ENCODE results near the gene IRF9. TPM values are rescaled to one million over a fixed set of nuclear protein-coding genes. Genes with fewer than 3 reads are reported as not detected.
A peak's percentile ranks its signal among the peaks of the same experiment; 100 is the strongest.

Gene IRF9
- total and polyA plus RNA-seq, 2 of the 13 experiments (the other 11 are each of a cell fraction or from before 2014, with no cell fraction given), result 14.9 to 49.7 TPM

DNA sequence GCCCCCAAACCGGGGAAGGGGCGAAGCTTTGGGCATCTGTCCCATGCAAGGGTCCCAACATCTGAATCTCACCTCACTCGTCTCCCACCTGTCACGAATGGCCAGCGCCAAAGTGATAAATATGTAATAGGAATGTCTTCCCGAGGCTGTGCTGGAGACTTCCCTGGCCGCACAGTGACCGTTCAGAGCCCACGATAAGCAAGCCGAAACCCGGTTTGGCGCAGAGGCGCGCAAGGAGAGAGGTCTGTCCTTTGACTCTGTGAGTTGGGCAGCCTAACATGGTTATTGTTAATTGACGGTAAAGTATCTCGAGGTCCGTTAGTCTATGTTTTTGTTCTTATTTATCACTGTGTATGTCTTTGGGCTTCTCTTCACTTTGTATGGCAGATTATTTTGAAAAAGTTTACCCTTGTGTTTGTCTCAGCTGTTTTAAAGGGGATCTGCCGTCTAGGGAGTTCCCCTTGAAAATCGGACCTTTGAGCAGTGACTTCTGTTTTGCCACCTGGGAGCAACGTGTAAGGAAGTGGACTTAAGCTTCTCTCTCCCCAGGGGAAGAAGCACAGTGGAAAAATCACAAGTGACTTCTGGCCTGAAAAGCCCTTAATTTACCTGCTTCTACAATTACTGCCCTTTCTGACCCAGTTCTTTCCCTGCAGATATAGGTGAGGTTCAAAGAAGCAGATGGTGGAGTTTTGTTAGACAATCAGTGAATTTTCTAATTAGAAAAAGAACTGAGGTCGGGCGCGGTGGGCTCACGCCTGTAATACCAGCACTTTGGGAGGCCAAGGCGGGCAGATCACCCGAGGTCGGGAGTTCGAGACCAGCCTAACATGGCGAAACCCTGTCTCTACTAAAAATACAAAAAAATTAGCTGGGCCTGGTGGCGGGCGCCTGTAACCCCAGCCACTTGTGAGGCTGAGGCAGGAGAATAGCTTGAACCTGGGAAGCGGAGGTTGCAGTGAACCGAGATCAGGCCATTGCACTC lies 35.3 kb downstream of the IRF9 start (continued):
- TF ChIP-seq CBX2 (IDR thresholded peaks at IDR 0.05; ENCODE audit: low read depth, low read length) (no peak), CBX2 (CRISPR knock-in tag; IDR thresholded peaks at IDR 0.05; ENCODE audit: low read depth) (0 out of 2 replicates have a peak, but pooled peaks have one; percentile 19), FLYWCH1 (CRISPR knock-in tag; IDR thresholded peaks at IDR 0.05) (no peak), SAFB2 (CRISPR knock-in tag; IDR thresholded peaks at IDR 0.05; ENCODE audit: borderline replicate concordance, low read depth) (no peak), FOXA1 (IDR thresholded peaks at IDR 0.05) (no peak), FOXA1 (CRISPR knock-in tag; IDR thresholded peaks at IDR 0.05) (no peak), ATM (IDR thresholded peaks at IDR 0.05; ENCODE audit: borderline replicate concordance) (no peak), ZNF766 (CRISPR knock-in tag; IDR thresholded peaks at IDR 0.05; ENCODE audit: borderline replicate concordance) (no peak; the same call in 1 of the 2 replicates), ZNF335 (CRISPR knock-in tag; IDR thresholded peaks at IDR 0.05) (no peak), TARDBP (CRISPR knock-in tag; IDR thresholded peaks at IDR 0.05) (peak; percentile 18; the same call in 1 of the 2 replicates), LCORL (IDR thresholded peaks at IDR 0.05) (no peak), LCORL (CRISPR knock-in tag; IDR thresholded peaks at IDR 0.05) (no peak; the same call in 1 of the 2 replicates), ZNF549 (CRISPR knock-in tag; IDR thresholded peaks at IDR 0.05) (peak; percentile 44; the same call in 1 of the 2 replicates), PRPF4 (IDR thresholded peaks at IDR 0.05; ENCODE audit: low read depth, low read length, poor library complexity, severe bottlenecking) (peak; percentile 73), TBL1XR1 (IDR thresholded peaks at IDR 0.05; ENCODE audit: borderline replicate concordance, low read length, partially characterized antibody) (no peak), AGO2 (optimal IDR thresholded peaks at IDR 0.05; ENCODE audit: low read depth, low read length) (no peak), XBP1 (CRISPR knock-in tag; IDR thresholded peaks at IDR 0.05) (no peak), SOX13 (IDR thresholded peaks at IDR 0.05) (no peak), SOX13 (CRISPR knock-in tag; conservative IDR thresholded peaks at IDR 0.05 in 1 of 2, IDR thresholded peaks at IDR 0.05 in 1 of 2) (0 out of 4 replicates have a peak, but pooled peaks of 1 of the 2 experiments have one; percentile 60), SATB2 (CRISPR knock-in tag; IDR thresholded peaks at IDR 0.05) (0 out of 2 replicates have a peak, but pooled peaks have one; percentile 21), ATF7 (IDR thresholded peaks at IDR 0.05) (no peak), ATF7 (CRISPR knock-in tag; IDR thresholded peaks at IDR 0.05) (no peak), ISX (CRISPR knock-in tag; conservative IDR thresholded peaks at IDR 0.05) (no peak; the same call in 1 of the 2 replicates), ATF3 (CRISPR knock-in tag; IDR thresholded peaks at IDR 0.05) (no peak), NFYB (CRISPR knock-in tag; IDR thresholded peaks at IDR 0.05) (no peak), DNMT3B (CRISPR knock-in tag; conservative IDR thresholded peaks at IDR 0.05) (peak; percentile 81), NFYC (CRISPR knock-in tag; IDR thresholded peaks at IDR 0.05) (no peak)
- TF ChIP-seq, protein P1, sequence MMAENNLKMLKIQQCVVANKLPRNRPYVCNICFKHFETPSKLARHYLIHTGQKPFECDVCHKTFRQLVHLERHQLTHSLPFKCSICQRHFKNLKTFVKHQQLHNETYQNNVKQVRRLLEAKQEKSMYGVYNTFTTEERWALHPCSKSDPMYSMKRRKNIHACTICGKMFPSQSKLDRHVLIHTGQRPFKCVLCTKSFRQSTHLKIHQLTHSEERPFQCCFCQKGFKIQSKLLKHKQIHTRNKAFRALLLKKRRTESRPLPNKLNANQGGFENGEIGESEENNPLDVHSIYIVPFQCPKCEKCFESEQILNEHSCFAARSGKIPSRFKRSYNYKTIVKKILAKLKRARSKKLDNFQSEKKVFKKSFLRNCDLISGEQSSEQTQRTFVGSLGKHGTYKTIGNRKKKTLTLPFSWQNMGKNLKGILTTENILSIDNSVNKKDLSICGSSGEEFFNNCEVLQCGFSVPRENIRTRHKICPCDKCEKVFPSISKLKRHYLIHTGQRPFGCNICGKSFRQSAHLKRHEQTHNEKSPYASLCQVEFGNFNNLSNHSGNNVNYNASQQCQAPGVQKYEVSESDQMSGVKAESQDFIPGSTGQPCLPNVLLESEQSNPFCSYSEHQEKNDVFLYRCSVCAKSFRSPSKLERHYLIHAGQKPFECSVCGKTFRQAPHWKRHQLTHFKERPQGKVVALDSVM (CRISPR knock-in tag; IDR thresholded peaks at IDR 0.05), result no peak
- TF ChIP-seq, protein P2, sequence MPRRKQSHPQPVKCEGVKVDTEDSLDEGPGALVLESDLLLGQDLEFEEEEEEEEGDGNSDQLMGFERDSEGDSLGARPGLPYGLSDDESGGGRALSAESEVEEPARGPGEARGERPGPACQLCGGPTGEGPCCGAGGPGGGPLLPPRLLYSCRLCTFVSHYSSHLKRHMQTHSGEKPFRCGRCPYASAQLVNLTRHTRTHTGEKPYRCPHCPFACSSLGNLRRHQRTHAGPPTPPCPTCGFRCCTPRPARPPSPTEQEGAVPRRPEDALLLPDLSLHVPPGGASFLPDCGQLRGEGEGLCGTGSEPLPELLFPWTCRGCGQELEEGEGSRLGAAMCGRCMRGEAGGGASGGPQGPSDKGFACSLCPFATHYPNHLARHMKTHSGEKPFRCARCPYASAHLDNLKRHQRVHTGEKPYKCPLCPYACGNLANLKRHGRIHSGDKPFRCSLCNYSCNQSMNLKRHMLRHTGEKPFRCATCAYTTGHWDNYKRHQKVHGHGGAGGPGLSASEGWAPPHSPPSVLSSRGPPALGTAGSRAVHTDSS (CRISPR knock-in tag; conservative IDR thresholded peaks at IDR 0.05), result no peak

Data from HepG2 (cell line).